NCI-H2029 (cell line): Measurements from ENCODE around the gene DCAF7.
A peak's percentile ranks its signal among the peaks of the same experiment; 100 is the strongest.

Source experiments
- DNase-seq: peaks from one replicate; lab custom pipeline; 2025; lab: John Stamatoyannopoulos, UW

The DCAF7 gene, protein sequence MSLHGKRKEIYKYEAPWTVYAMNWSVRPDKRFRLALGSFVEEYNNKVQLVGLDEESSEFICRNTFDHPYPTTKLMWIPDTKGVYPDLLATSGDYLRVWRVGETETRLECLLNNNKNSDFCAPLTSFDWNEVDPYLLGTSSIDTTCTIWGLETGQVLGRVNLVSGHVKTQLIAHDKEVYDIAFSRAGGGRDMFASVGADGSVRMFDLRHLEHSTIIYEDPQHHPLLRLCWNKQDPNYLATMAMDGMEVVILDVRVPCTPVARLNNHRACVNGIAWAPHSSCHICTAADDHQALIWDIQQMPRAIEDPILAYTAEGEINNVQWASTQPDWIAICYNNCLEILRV

DNA sequence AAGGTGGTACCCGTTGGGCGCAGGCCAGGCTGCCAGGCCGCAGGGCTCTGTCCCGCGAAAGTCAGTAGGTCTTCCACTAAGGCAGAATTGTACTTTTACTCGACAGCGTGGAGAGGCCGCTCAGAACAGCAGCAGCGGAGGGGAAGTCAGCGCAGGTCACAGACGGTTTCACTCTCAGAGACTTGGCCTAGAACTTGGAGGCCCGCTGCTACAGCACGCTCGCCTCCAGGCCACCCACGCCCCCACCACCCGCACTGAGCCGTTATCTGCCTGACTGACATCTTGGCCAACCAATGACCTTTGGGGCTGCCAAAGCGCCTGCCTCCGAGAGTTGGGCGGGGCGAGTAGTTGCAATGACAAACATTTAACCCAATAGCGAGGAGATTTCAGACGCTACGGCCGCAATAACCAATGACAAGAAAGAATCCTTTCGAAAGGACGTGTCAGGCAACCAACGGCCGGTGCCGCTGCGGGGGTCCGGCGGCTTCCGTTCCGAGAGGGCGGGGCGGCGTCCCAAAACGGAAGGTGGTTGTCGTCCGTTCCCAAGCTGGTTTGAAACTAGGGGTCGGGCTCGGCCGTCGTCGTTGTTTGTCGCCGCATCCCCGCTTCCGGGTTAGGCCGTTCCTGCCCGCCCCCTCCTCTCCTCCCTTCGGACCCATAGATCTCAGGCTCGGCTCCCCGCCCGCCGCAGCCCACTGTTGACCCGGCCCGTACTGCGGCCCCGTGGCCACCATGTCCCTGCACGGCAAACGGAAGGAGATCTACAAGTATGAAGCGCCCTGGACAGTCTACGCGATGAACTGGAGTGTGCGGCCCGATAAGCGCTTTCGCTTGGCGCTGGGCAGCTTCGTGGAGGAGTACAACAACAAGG is at the start of gene DCAF7:
TSS of gene DCAF7 (plus strand) at position 532 of the 871 bp plus-strand sequence. CDS start at position 733, 201 bp downstream.
- DNase-seq = peak; percentile 97

DNA sequence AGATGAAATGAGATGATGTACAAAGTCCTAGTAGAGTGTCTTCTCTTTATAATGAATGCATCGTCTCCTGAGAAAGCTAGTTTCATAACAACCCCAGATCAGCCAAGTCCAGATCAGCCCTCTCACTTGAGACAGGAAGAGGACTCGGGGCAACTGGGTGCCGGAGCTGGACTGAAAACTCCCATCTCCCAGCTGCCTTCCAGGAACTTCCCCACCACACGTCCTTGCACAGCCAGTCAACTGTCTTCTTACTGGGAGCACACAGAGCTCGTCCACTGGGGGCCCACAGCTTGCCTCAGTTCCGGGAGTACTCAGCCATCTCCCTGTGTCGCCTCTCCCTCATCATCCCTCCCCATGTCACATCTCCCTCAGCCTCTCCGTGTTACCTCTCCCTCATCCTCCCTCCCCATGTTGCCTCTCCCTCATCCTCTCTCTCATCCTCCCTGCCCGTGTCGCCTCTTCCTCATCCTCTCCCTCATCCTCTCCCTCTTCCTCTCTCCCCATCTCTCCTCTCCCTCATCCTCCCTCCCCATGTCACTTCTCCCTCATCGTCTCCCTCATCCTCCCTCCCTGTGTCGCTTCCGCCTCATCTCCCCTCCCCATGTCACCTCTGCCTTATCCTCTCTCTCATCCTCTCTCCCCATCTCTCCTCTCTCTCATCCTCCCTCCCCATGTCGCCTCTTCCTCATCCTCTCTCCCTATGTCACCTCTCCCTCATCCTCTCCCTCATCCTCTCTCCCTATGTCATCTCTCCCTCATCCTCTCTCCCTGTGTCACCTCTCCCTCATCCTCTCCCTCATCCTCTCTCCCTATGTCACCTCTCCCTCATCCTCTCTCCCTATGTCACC is 49.5 kb upstream of the DCAF7 start:
- no peak for DNase-seq

DNA sequence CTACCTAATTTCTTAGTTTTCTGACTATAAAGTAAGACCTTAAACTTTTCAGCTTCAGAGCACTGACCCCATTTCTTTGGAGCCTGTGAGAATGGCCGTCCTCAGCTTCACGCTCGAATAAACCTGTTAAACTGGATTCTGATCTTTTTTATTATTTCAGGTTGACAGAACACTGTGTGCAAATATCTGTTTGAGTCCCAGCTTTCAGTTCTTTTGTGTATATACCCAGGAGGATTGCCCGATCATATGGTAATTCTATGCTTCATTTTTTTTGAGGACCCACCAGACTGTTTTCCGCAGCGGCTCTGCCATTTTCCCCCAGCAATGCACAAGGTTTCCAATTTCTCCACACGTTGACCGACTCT is 47.0 kb upstream of the DCAF7 start:
- no peak for DNase-seq

DNA sequence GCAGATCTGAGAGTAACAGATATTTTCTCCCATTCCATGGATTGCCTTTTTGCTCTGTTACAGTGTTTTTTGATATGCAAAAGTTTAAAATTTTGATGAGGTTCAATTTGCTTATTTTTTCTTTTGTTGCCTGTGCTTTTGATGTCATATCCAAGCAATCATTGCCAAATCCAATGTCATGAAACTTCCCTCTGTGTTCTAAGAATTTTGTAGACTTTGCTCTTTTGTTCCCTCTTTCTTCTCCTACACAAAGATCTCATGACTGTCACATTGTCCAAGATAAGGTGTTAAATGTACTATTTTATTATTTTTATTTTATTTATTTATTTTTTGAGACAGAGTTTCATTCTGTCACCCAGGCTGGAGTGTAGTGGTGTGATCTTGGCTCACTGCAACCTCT is 46.0 kb upstream of the DCAF7 start:
- DNase-seq = no peak

DNA sequence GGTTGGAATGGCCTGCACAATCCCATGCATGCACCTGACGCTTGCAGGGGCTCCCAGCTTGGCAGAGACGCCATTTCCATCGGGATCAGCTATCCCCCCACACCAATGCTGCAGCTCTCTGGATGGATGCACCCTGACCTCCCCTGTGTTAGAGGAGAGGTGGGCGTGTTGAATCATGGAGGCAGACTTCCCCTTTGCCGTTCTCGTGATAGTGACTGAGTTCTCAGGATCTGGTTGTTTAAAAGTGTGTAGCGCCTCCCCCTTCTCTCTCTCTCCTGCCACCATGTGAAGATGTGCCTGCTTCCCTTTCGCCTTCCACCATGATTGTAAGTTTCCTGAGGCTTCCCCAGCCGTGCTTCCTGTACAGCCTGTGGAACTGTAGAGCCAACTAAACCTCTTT is 44.9 kb upstream of the DCAF7 start:
- no peak for DNase-seq

DNA sequence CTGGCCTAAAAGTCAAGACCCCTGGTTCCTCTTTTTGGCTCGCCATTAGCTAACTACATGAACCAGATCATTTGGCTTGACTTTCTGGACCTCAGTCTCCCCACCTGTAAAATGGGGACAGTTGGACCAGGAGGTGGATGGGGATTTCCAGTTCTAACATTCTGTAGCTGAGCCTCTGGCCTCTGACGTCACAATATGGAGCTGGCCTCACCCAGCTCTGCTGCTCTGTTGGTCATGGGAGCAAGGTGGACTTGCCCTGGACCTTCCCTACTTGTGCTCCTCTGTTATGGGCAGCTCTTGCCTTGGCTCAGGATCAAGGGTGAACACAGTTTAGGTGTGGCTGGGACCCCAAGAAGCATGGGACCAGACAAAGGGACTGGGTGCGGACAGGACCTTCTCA is 43.6 kb upstream of the DCAF7 start:
- no peak for DNase-seq

DNA sequence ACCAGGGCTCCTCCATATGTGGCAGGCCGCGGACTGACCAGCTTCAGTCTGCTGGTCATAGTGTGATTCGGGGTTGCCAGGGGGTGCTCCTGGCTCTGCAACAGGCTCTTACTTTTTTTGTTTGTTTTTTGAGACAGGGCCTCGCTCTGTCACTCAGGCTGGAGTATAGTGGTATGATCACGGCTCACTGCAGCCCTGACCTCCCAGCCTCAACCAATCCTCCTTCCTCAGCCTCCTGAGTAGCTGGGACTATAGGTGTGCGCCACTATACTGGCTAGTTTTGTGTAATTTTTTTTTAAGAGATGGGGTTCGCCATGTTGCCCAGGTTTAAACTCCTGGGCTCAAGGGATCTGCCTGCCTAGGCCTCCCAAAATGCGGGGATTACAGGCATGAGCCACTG is 38.9 kb upstream of the DCAF7 start:
- no peak for DNase-seq

DNA sequence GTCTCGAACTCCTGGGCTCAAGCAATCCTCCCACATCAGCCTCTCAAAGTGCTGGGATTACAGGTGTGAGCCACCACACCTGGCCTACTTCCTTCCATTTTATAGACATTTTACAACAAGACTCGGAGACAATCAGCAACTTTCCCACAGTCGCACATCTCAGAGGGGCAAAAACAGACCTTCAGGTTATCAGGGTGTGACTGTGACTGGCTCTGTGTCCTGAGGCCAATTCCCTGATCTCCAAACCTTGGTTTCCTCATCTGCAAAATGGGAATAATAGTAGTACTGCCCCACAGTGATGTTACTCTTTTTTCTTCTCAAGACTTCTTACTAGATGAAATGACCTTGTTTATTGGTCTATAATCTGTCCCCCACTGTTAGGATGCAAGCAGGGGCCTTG is 37.9 kb upstream of the DCAF7 start:
- DNase-seq = no peak

DNA sequence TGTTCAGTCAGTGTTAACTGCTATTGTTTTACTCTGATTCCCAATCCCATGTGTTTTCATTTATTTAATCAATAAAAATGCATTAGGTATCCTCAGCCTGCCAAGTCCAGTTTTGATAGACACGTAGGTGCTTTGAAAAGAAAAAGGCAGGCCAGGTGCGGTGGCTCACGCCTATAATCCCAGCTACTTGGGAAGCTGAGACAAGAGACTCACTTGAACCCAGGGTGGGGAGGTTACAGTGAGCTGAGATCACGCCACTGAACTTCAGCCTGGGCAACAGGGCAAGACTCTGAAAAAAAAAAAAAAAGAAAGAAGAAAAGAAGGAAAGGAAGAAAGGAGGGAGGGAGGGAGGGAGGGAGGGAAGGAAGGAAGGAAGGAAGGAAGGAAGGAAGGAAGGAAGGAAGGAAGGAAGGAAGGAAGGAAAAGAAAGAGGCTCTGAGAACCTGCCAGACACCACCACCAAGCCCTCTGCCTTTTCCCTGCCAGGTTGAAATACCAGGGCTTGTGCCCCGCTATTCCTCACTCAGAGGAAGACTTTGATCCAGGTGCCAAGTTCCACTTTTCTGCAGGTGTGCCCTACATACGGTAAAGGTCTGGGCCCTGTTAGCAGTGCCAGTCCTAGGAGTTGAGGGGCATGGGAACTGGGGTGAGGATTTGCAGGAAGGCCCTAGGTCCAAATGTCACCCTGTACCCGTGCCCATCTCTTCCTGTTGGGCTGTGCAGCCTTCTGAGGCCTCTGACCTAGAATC is 37.2 kb upstream of the DCAF7 start:
- DNase-seq = no peak

DNA sequence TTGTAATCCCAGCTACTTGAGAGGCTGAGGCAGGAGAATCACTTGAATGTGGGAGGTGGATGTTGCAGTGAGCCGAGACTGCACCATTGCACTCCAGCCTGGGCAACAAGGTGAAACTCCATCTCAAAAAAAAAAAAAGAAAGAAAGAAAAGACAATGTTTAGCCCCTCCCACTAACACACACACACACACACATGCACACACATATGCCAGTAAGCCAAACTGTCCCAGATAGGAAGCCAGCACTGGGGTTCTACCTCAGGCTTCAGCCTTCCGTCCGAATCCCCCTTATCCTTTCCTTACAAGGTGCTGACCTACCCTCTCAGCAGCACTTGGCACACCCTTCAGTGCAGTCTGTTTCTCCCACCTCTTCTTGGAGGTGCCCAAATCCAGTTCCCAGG is 35.8 kb upstream of the DCAF7 start:
- no peak for DNase-seq

DNA sequence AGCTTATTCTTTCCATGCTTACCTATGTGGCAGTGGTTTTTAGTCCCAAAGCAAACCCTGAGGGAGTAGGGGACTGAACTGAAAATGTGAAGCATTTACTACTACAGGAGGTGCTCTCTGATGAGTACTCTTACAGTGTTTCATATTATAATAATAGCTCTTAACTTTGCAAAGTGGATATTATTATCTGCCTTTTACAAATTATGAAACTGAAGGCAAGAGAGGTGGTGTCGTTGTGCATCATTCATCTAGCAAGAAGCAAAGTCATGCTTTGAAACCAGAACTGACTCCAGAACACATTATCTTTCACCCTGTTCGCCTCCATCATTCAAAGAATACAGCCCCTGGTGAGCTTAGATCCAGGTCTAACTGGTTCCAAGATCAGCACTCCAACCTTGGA is 35.3 kb upstream of the DCAF7 start:
- no peak for DNase-seq

DNA sequence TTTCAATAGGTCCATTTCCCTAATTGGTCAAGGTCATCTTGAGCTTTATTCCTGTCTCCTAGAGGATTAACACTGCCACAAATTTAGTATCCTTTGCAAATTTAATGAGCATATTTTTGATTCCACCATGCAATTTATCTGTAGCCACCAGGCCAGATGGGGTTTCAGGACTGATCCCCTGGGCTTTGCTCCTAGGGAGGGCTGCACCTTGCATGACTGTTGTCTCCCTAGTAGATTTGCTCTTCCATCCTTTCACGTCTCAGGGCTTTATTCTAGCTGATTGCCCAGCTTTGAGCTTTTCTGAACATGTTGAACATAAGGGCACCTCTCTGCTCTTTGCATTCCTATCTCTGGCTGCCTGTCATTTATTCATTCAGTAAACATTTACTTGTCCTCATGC is 34.9 kb upstream of the DCAF7 start:
- DNase-seq = no peak

DNA sequence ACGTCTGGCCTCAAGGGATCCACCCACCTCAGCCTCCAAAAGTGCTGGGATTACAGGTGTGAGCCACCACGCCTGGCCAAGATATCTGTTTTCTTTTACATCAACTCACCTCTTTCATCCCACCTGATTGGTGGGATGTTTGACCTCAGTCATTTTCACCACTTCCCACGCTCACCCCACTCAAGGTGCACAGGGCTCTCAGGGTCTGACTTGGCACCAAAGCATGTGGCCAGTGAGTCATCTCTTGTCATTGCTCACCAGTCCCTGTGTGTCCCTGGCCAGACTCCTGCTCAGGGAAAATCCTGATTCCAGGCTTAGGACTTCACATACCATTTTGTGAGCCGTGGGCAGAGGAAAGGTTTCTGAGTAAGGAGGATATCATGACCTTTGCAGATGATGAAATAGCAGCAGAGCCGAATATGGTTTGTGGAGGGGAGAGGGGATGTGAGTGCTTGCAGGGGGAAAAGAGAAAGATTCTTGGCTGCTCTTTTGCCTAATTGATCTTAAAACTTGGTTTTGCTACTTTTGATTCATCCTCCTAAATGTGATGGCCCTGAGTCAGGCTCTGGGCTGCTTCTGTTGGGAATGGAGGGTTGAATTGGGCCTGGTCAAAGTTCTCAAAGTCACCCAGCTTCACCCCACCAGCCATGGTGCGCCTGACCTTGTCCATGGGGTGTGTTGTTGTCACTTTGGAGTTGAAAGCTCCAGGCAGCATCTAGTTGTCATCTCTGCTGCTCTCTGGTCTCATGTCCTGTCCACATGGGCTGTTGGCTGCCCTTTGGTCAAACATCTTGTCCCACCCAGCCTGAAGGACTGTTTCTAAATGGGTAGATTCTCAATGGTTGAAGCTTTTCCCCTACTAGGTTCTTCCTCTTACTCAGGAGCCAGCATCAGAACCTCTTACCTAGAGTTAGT is 33.1 kb upstream of the DCAF7 start:
- no peak for DNase-seq

DNA sequence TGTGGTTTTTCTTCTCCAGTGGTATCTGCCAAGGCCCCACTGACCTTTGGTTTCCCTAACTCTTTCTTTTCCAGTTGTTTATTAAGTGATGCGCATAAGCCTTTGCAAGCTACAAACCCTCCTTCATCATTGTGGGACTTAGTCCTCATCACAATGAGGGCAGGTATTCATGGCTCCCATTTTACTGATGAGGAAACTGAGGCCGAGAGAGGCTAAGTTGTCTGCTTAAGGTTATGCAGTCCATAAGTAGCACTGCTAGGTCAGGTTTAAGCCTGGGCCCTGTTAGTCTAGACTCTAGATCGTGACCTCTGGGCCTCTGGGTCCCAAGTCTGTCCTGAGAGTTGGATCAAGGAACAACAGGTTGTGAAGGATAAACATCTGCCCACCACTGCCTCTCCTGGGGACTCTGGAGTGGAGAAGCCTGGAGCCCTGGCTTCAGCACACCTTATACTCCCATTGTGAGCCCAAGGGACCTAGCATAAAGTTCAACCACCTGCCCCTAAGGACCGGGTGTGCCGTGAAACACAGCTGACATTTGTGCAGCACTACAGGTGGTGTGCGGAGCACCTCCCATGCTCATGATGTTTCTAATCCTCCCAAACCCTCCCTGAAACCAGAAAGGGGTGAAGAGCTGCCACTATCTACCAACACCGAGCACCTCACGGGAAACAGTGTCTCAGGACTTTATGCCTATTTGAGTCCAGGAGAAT is 32.3 kb upstream of the DCAF7 start:
- no peak for DNase-seq

DNA sequence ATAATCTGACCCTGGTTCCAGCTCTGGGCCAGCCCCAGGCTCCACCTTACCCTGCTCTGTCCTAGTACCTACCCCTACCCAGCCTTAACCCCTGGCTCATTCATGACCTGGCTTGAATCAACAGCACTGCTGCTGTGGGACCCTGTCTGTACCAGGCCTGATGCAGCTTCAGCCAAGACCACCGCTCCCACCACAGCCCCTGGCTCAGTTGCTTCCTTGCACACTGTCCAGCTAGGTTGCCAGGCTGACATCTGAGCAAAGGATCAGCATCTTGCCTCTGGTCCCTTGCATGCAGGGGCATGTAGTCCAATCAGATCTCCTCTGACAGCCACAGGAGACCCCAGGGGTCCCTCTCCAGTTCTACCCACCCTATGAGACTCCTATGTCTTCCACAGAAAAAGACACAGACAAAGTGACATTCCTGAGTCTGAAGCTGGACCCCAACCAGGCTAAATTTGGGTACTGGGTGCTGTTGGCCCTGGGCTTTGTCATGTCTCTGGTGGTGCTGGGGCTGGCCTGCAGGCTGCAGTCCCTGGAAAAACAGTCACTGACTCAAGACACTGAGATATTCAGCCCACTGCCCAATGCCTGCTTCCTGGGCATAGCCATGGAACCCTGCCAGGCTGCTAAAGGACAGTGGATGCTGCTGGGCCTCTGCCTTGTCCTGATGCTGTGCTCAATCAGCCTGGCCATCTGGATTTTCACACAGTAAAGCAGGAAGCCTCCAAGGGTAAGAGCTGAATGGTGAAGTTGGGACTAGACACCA is 31.0 kb upstream of the DCAF7 start:
- DNase-seq = no peak

DNA sequence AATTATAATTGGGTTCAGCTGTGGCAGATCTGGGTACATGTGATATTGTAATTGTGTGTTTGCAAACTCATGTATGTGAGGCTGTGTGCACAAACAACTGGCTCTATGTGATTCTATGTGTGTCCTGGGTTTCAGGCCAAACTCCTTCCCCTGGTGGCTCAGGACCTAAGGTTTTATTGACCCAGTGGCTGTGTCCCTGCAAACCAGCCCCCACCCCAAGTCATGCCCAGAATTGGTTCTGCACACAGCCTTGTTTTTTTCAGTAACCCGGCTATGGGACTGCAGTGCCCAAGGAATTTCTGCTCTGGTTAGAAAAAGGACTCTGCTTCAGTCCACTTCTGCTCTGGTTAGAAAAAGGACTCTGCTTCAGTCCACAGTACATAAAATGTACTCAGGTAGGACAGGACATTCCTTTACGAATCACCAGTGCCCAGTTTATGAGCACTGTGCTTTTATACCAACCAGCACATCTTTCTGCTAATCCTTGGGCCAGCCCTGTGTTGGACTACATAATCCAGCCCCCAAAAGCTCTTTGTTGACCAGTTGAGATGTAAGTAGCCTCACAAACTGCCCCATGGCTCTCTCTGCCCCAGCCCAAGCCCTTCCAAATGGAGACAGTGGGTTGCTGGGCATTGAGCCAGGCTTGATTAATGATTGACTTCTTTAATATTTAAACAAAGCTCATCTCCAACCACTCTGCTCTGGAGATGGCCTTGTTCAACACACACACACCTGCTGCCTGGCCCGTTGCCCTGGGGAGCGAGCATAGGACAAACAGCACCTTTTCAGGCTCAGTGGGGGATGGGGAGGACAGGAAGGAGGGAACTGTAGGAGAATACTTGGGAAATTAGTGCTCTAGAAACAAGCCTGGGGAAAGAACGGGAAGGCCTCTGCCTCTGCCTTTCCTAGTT is 30.1 kb upstream of the DCAF7 start:
- DNase-seq = peak; percentile 97

DNA sequence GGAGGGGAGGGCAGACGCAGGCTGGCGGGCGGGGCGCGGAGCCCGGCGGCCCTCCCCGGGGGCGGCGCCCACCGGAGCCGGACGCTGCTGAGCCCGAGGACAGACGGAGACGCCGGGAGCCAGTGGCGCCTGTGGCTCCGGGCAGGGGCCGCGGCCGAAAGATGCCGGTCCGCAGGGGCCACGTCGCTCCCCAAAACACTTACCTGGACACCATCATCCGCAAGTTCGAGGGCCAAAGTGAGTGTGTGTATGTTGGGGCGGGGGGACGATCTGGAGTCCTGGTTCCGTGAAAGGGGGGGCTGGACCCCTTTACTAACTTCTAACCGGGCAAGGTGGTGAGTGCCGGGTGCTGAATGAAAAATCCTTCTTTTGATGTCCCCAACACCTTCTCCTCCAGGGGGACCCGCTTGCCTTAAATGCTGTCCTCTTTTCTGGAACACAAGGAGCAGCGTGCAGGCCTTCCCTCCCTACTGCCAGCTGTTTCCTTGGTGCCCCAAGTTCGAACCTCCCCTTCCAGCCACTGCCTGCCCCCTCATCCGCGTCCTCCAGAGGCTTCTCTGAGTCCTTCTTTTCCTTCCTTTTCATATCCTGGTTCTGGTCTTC is 26.9 kb upstream of the DCAF7 start, which contains the start of gene KCNH6:
TSS of gene KCNH6 (plus strand) at position 106 of the 603 bp plus-strand sequence. CDS start at position 162, 56 bp downstream.
- no peak for DNase-seq

DNA sequence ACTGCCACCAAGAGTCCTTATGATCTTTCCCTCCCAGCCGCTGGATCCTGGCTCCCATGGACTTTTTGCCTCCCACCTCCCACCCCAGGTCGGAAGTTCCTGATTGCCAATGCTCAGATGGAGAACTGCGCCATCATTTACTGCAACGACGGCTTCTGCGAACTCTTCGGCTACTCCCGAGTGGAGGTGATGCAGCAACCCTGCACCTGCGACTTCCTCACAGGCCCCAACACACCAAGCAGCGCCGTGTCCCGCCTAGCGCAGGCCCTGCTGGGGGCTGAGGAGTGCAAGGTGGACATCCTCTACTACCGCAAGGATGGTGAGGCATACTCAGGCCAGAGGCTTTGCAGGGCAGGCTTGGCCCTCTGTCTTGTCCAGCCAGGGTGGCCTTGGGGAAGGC is 26.2 kb upstream of the DCAF7 start:
- no peak for DNase-seq
